ENCODE measurements around the gene MXD3.

DNA sequence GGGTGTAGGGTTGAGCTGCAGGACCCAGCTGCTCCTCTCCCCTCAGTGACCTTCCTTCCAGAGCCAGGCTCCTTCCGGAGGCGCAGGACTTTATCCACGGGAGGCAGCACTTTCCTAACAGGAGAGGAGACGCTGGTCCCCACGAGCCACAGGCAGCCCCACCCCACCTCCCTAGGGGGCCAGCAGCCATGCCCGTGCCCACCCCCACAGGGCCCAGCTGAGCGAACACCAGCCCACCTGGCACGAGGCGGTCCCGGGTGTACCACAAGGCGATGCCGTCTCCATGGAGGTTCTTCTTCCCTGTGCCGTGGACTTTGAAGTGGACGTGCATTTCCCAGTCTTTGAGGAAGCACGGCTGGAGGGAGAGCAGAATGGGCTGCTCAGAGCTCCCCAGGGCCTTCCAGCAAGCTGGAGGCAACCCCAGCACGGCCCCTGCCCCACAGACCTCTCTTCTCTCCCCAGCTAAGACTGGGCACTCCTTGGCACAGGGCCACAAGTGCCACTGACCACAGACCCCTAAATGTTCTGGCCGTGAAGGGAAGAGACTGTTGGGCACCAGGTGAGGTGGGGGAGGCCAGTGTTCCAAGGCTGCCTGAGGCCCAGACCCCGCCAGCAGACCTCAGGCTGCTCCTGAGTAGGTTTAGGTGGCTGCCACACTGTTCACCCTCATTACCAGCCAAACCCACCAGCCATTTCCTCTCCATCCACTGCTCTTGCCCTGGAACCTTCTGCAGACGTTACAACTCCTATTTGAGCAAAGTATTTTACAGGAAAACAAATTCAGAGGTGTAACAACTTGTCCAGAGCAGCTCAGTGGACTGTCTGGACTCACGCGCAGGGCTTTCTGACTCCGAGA lies 26.8 kb upstream of the MXD3 start:
- TF ChIP-seq CTCF (IDR thresholded peaks at IDR 0.05; ENCODE audit: low read length) (no peak), EZH2 (IDR thresholded peaks at IDR 0.05; ENCODE audit: borderline replicate concordance, low read length) (no peak)

Data from OCI-LY1 (cell line).